Keratinocyte (primary cell): ENCODE measurements around the gene DSCAML1. TPM values are rescaled to one million over a fixed set of nuclear protein-coding genes. Genes with fewer than 3 reads are reported as not detected.

Source experiments
- DNase-seq: peaks from one replicate; pipeline ENCODE4 v3.0.0-alpha.2; 2011; ENCODE audit warnings: low read depth, missing footprints, low spot score
- FAIRE-seq: peaks from 2 replicates; lab custom pipeline; 2011; peaks lifted over from hg19 to GRCh38; lab: Jason Lieb, UNC
- H2AFZ ChIP-seq: 2 replicates; pipeline ENCODE4 v1.6.0; 2012; ENCODE audit warnings: low read length, control low read depth, inconsistent platforms; ENCODE audit not compliant: control insufficient read depth
- H3K27ac ChIP-seq: 2 replicates; pipeline ENCODE4 v1.5.1; 2011; ENCODE audit warnings: low read length; ENCODE audit not compliant: control insufficient read depth, insufficient read depth
- H3K27me3 ChIP-seq: 3 replicates; pipeline ENCODE4 v1.6.0; 2011; ENCODE audit warnings: low read length; ENCODE audit not compliant: control insufficient read depth, insufficient read depth; ENCODE audit errors: extremely low read depth
- H3K36me3 ChIP-seq, 2 experiments: 2 replicates in 1 of 2; 3 replicates in 1 of 2; pipeline ENCODE4 v1.5.1; 2011; ENCODE audit warnings: low read length in 2 of 2, mild to moderate bottlenecking in 1 of 2; ENCODE audit not compliant: control insufficient read depth in 2 of 2, insufficient read depth in 2 of 2; ENCODE audit errors: extremely low read depth in 1 of 2
- H3K4me1 ChIP-seq: 3 replicates; pipeline ENCODE4 v1.5.1; 2011; ENCODE audit warnings: low read length; ENCODE audit not compliant: control insufficient read depth, insufficient read depth; ENCODE audit errors: extremely low read depth
- H3K4me2 ChIP-seq: 3 replicates; pipeline ENCODE4 v1.6.0; 2011; ENCODE audit warnings: low read depth, low read length; ENCODE audit not compliant: control insufficient read depth, insufficient read depth; ENCODE audit errors: extremely low read depth
- H3K4me3 ChIP-seq, 3 experiments: fragments of 200-600 bp in 1 of 3; sonication (generic) in 1 of 3; 2 replicates in 2 of 3; 3 replicates in 1 of 3; pipeline ENCODE4 v1.5.1; 2011 to 2016; ENCODE audit warnings: low read length in 3 of 3, mild to moderate bottlenecking in 3 of 3, control low read depth in 2 of 3, inconsistent platforms in 1 of 3, low read depth in 1 of 3, mixed read lengths in 1 of 3, mixed run types in 1 of 3, moderate library complexity in 1 of 3; ENCODE audit not compliant: control insufficient read depth in 2 of 3, insufficient read depth in 2 of 3; ENCODE audit errors: extremely low read depth in 1 of 3
- H3K79me2 ChIP-seq: 2 replicates; pipeline ENCODE4 v1.6.0; 2012; ENCODE audit warnings: low read length; ENCODE audit not compliant: control insufficient read depth, insufficient read depth
- H3K9ac ChIP-seq: 3 replicates; pipeline ENCODE4 v1.6.0; 2011; ENCODE audit warnings: low read length; ENCODE audit not compliant: control insufficient read depth, insufficient read depth; ENCODE audit errors: extremely low read depth
- H3K9me1 ChIP-seq: 3 replicates; pipeline ENCODE4 v1.6.0; 2011; ENCODE audit warnings: low read length; ENCODE audit not compliant: control insufficient read depth, insufficient read depth; ENCODE audit errors: extremely low read depth
- H3K9me3 ChIP-seq: 2 replicates; pipeline ENCODE4 v1.5.1; 2012; ENCODE audit warnings: low read depth, low read length; ENCODE audit not compliant: control insufficient read depth
- H4K20me1 ChIP-seq: 3 replicates; pipeline ENCODE4 v1.6.0; 2011; ENCODE audit warnings: low read length; ENCODE audit not compliant: control insufficient read depth, insufficient read depth; ENCODE audit errors: extremely low read depth
- EZH2 ChIP-seq: IDR thresholded peaks from one replicate; pipeline ENCODE4 v1.6.1; 2012; ENCODE audit warnings: inconsistent platforms, mild to moderate bottlenecking, low read length, moderate library complexity
- dilution Hi-C: fragments of 300-500 bp; cut with MboI; formaldehyde crosslinking; loops from one replicate; pipeline ENCODE4 v1.7.0; 2020; ENCODE audit warnings: low sequenced_read_pairs; ENCODE audit not compliant: extremely low pct_ligation_motif_present
- polyA plus RNA-seq, 5 experiments: library from polyadenylated mRNA; depleted of rRNA in 3 of 5; stranded (reverse) in 3 of 5; stranded (forward) in 1 of 5; unstranded in 1 of 5; fragments of >200 nt; gene quantifications; 1 replicate in 1 of 5; 2 replicates in 3 of 5; 3 replicates in 1 of 5; pipeline versions ENCODE4 v1.2.1 to v1.2.3, GENCODE V29; 2011 to 2012; ENCODE audit warnings: missing spikeins in 2 of 5, low read depth in 1 of 5, low replicate concordance in 1 of 5
- TF ChIP-seq, protein P1 (sequence below), 3 experiments: IDR thresholded peaks in 1 of 3; conservative IDR thresholded peaks in 1 of 3; optimal IDR thresholded peaks in 1 of 3; 2 replicates in 2 of 3; 3 replicates in 1 of 3; pipeline versions ENCODE3 to v1.5.1; 2011; ENCODE audit warnings: low read length in 3 of 3, mild to moderate bottlenecking in 3 of 3, moderate library complexity in 2 of 3, control low read depth in 1 of 3, inconsistent platforms in 1 of 3; ENCODE audit not compliant: insufficient read depth in 2 of 3; ENCODE audit errors: extremely low read depth in 1 of 3

Gene DSCAML1
- polyA plus RNA-seq, 1 donor (not counting 4 experiments of a cell fraction or from before 2014, with no cell fraction given) = not detected

- H3K27ac ChIP-seq = no peak overlapping the region
- H3K4me3 ChIP-seq = no peak overlapping the region
- H3K4me1 ChIP-seq = no peaks in the 10 kb centered on the region
- no peaks in the 10 kb centered on the region for H3K9me1 ChIP-seq
- H3K4me2 ChIP-seq = no peak overlapping the region
- no peak overlapping the region for H2AFZ ChIP-seq
- DNase-seq (no peak), FAIRE-seq (no peak)
- no peaks in the 10 kb centered on the region for H3K79me2 ChIP-seq
- no peaks in the 10 kb centered on the region for H3K9me3 ChIP-seq
- no peaks in the 10 kb centered on the region for H4K20me1 ChIP-seq
- no peak overlapping the region for H3K9ac ChIP-seq
- H3K36me3 ChIP-seq = peaks cover 4 to 6% of the 10 kb centered on the region in 2 experiments
- TF ChIP-seq, protein P1, sequence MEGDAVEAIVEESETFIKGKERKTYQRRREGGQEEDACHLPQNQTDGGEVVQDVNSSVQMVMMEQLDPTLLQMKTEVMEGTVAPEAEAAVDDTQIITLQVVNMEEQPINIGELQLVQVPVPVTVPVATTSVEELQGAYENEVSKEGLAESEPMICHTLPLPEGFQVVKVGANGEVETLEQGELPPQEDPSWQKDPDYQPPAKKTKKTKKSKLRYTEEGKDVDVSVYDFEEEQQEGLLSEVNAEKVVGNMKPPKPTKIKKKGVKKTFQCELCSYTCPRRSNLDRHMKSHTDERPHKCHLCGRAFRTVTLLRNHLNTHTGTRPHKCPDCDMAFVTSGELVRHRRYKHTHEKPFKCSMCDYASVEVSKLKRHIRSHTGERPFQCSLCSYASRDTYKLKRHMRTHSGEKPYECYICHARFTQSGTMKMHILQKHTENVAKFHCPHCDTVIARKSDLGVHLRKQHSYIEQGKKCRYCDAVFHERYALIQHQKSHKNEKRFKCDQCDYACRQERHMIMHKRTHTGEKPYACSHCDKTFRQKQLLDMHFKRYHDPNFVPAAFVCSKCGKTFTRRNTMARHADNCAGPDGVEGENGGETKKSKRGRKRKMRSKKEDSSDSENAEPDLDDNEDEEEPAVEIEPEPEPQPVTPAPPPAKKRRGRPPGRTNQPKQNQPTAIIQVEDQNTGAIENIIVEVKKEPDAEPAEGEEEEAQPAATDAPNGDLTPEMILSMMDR (optimal IDR thresholded peaks at IDR 0.05 in 1 of 3, IDR thresholded peaks at IDR 0.05 in 1 of 3, conservative IDR thresholded peaks at IDR 0.05 in 1 of 3; ENCODE audit: extremely low read depth in 1 of 3, insufficient read depth in 2 of 3, low read length in 3 of 3) = no peak
- TF ChIP-seq EZH2 = no peak
- dilution Hi-C loops = no loop called here
- H3K27me3 ChIP-seq = peaks cover 3% of the 10 kb centered on the region
Observed at GRCh38 chr11:117413616-117414015, 383.4 kb downstream of the DSCAML1 start.

- no peak for DNase-seq
- FAIRE-seq = no peak
- H3K9me3 ChIP-seq = no peaks in the 10 kb centered on the region
- no peaks in the 10 kb centered on the region for H3K79me2 ChIP-seq
- H3K4me1 ChIP-seq = no peaks in the 10 kb centered on the region
- H3K27ac ChIP-seq = no peak overlapping the region
- H4K20me1 ChIP-seq = no peaks in the 10 kb centered on the region
- no peaks in the 10 kb centered on the region for H3K9me1 ChIP-seq
- dilution Hi-C loops = no loop called here
- no peak for TF ChIP-seq EZH2
- TF ChIP-seq, protein P1 (optimal IDR thresholded peaks at IDR 0.05 in 1 of 3, IDR thresholded peaks at IDR 0.05 in 1 of 3, conservative IDR thresholded peaks at IDR 0.05 in 1 of 3; ENCODE audit: extremely low read depth in 1 of 3, insufficient read depth in 2 of 3, low read length in 3 of 3) = no peak
- H2AFZ ChIP-seq = no peak overlapping the region
- H3K4me2 ChIP-seq = no peak overlapping the region
- H3K4me3 ChIP-seq = no peak overlapping the region
- no peaks in the 10 kb centered on the region for H3K27me3 ChIP-seq
- no peak overlapping the region for H3K9ac ChIP-seq
- peaks cover 8 to 11% of the 10 kb centered on the region in 2 experiments for H3K36me3 ChIP-seq
Observed at GRCh38 chr11:117412653-117413275, 384.3 kb downstream of the DSCAML1 start.
